Measurements from ENCODE around the gene MAPK10. TPM values are rescaled to one million over a fixed set of nuclear protein-coding genes. Genes with fewer than 3 reads are reported as not detected.
A peak's percentile ranks its signal among the peaks of the same experiment; 100 is the strongest.
"Not testable (repeated sequence)": the region's sequence is repeated elsewhere in the genome, so short reads cannot be mapped to it uniquely, and the experiment has no call there.

The MAPK10 gene
- total RNA-seq, 4 donors from 2014 or later: 2.0 to 16.8 (median 4.1) TPM

- Histone ChIP-seq H3K27ac (no peak overlapping the region), H3K36me3 (no peaks in the 10 kb centered on the region), H3K4me1 (peaks cover 10% of the 10 kb centered on the region), H3K27me3 (no peaks in the 10 kb centered on the region), H3K4me3 (no peak overlapping the region), H3K9me3 (no peaks in the 10 kb centered on the region)
- 69% methylated on average over 2 of the region's 2 CpGs for WGBS
- no peak for DNase-seq (ENCODE audit: low spot score in 2 of 2)
- TF ChIP-seq POLR2A (IDR thresholded peaks at IDR 0.05) (no peak), POLR2AphosphoS5 (IDR thresholded peaks at IDR 0.05) (no peak)
Measured at GRCh38 chr4:86334020-86334750, 25.7 kb downstream of the MAPK10 start.

DNA sequence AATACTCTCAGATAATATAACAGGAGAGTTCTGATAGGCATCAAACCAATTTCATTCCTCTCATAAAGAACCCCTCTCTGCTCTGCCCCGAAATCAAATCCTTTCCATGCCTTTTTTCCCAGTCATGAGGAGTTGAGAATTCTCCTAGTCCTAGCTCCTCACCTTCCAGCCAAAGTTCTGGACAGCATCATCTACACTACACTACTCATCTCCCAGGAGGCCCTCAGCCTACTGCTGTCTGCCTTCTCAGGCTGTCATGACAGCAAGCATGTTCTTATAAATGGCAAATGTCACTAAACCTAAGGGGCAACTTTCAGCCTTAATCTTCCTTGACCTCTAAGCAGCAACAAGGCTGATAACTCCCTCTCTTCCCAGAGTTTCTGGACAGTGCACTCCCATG lies 26.6 kb downstream of the MAPK10 start:
- no peak for DNase-seq (ENCODE audit: low spot score in 2 of 2)
- TF ChIP-seq POLR2AphosphoS5 (IDR thresholded peaks at IDR 0.05) (no peak), EP300 (IDR thresholded peaks at IDR 0.05) (no peak), POLR2A (IDR thresholded peaks at IDR 0.05) (no peak), CTCF (IDR thresholded peaks at IDR 0.05) (no peak)

DNA sequence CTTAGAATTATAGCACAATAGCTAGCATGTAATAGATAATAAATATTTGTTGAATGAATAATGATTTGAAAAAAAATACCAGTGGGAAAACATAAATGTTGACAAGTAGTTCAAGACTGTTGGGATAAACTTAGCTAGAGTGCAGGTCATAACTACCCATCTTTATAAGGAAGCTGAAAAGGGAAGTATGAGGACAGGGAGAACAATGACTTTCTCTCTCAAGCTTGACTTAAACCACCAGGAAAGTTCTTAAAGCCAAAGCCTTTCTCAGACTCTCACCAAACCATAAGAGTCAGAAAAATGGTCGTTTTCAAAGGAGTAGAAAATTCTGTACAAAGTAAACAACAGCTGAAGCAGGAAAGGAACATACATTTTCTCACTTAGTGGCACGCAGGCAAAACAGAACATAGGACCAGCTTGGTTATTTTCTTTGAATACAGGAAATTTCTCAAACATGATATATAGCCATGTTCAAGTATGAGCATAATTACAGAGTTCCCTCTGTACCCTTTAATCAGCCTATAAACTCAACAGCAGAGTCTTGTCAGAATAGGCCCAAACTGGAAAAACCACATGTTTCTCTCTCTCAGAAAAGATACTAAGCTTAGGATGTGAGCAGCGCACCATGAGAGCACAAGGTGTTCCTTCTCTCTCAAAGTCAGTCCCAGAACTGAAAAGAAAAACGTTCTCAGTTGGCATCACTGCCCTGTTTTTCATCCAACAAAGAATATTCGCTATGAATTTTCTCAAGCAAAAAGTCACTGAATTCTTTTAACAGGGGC lies 28.7 kb downstream of the MAPK10 start:
- no peak for DNase-seq (ENCODE audit: low spot score in 2 of 2)
- Histone ChIP-seq H3K36me3 (no peaks in the 10 kb centered on the region), H3K4me1 (peaks cover 10% of the 10 kb centered on the region), H3K27ac (peak overlapping the region; percentile 29), H3K9me3 (no peaks in the 10 kb centered on the region), H3K4me3 (no peak overlapping the region), H3K27me3 (no peaks in the 10 kb centered on the region)
- WGBS: 37% methylated on average over 5 of the region's 5 CpGs
- TF ChIP-seq CTCF (IDR thresholded peaks at IDR 0.05) (no peak), EP300 (IDR thresholded peaks at IDR 0.05) (no peak), POLR2A (IDR thresholded peaks at IDR 0.05) (no peak), POLR2AphosphoS5 (IDR thresholded peaks at IDR 0.05) (no peak)

More for the DNA sequence above, 26.6 kb downstream of the MAPK10 start:
- Histone ChIP-seq H3K4me3 (no peak overlapping the region), H3K27me3 (no peaks in the 10 kb centered on the region), H3K27ac (no peak overlapping the region), H3K9me3 (no peaks in the 10 kb centered on the region), H3K36me3 (no peaks in the 10 kb centered on the region), H3K4me1 (peaks cover 10% of the 10 kb centered on the region)
- 3% methylated on average over 1 of the region's 1 CpG for WGBS

DNA sequence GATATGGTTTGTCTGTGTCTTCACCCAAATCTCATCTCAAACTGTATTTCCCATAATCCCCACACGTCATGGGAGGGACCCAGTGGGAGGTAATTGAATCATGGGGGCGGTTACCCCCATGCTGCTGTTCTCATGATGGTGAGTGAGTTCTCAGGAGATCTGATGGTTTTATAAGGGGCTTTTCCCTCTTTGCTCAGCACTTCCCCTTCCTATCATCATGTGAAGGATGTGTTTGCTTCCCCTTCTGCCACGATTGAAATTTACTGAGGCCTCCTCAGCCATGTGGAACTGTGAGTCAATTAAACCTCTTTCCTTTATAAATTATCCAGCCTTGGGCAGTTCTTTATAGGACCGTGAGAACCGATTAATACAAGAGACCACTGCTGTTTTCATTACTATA lies 29.4 kb downstream of the MAPK10 start:
- not testable (repeated sequence) for H3K27ac ChIP-seq; DNase-seq (ENCODE audit: low spot score in 2 of 2); H3K27me3 ChIP-seq; H3K36me3 ChIP-seq; H3K4me3 ChIP-seq; H3K9me3 ChIP-seq
- H3K4me1 ChIP-seq: peaks cover 10% of the 10 kb centered on the region
- 79% methylated on average over 5 of the region's 5 CpGs for WGBS

- no peak overlapping the region for H3K27ac ChIP-seq
- no peak overlapping the region for H3K4me3 ChIP-seq
- TF ChIP-seq CTCF (IDR thresholded peaks at IDR 0.05) (no peak), POLR2AphosphoS5 (IDR thresholded peaks at IDR 0.05) (no peak)
- no peak for DNase-seq (ENCODE audit: low spot score in 2 of 2)
- 84% methylated on average over 3 of the region's 3 CpGs for WGBS
- H3K4me1 ChIP-seq: peaks cover 10% of the 10 kb centered on the region
- no peaks in the 10 kb centered on the region for H3K27me3 ChIP-seq
- H3K9me3 ChIP-seq: no peaks in the 10 kb centered on the region
- H3K36me3 ChIP-seq: no peaks in the 10 kb centered on the region
Measured at GRCh38 chr4:86329431-86329830, 30.4 kb downstream of the MAPK10 start.

- Histone ChIP-seq H3K36me3 (no peaks in the 10 kb centered on the region), H3K27ac (no peak overlapping the region)
- TF ChIP-seq CTCF (IDR thresholded peaks at IDR 0.05): no peak
- no peak for TF ChIP-seq POLR2AphosphoS5 (IDR thresholded peaks at IDR 0.05)
- TF ChIP-seq POLR2A (IDR thresholded peaks at IDR 0.05): no peak
- no peak for TF ChIP-seq EP300 (IDR thresholded peaks at IDR 0.05)
Measured at GRCh38 chr4:86326400-86326799, 33.5 kb downstream of the MAPK10 start.

More at GRCh38 chr4:86326400-86326799, 33.5 kb downstream of the MAPK10 start:
- Histone ChIP-seq H3K27me3 (no peaks in the 10 kb centered on the region), H3K9me3 (no peaks in the 10 kb centered on the region), H3K4me1 (peaks cover 6% of the 10 kb centered on the region), H3K4me3 (no peak overlapping the region)
- no peak for DNase-seq (ENCODE audit: low spot score in 2 of 2)
